ENCODE measurements around the gene CAMK4.

The CAMK4 gene

DNA sequence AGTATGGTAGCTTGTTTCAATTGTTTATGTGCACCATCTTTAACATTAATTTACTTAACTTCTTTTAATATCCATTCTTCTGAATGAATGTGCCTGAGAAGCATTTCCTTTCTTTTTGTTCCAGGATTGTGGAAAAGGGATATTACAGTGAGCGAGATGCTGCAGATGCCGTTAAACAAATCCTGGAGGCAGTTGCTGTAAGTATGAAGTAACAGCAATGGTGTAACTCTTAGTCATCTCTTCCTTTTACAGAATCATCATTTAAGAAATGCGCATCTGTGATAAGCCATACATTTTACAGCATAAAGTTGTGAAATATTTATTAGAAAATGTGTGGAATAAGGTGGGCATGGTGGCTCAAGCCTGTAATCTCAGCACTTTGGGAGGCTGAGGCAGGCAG is 170.4 kb downstream of the CAMK4 start:
- Histone ChIP-seq H3K4me3 (replicated peaks; ENCODE audit: insufficient read depth, low read length) (no peak overlapping the region), H3K27ac (replicated peaks) (no peak overlapping the region), H3K27me3 (ENCODE audit: insufficient read depth, poor library complexity, severe bottlenecking) (no peaks in the 10 kb centered on the region)
- no peak for TF ChIP-seq POLR2AphosphoS5 (IDR thresholded peaks at IDR 0.05; ENCODE audit: low read depth)
- TF ChIP-seq, protein P1, sequence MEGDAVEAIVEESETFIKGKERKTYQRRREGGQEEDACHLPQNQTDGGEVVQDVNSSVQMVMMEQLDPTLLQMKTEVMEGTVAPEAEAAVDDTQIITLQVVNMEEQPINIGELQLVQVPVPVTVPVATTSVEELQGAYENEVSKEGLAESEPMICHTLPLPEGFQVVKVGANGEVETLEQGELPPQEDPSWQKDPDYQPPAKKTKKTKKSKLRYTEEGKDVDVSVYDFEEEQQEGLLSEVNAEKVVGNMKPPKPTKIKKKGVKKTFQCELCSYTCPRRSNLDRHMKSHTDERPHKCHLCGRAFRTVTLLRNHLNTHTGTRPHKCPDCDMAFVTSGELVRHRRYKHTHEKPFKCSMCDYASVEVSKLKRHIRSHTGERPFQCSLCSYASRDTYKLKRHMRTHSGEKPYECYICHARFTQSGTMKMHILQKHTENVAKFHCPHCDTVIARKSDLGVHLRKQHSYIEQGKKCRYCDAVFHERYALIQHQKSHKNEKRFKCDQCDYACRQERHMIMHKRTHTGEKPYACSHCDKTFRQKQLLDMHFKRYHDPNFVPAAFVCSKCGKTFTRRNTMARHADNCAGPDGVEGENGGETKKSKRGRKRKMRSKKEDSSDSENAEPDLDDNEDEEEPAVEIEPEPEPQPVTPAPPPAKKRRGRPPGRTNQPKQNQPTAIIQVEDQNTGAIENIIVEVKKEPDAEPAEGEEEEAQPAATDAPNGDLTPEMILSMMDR (IDR thresholded peaks at IDR 0.05; ENCODE audit: insufficient read depth, low read length), result no peak
- TF ChIP-seq, protein P2, sequence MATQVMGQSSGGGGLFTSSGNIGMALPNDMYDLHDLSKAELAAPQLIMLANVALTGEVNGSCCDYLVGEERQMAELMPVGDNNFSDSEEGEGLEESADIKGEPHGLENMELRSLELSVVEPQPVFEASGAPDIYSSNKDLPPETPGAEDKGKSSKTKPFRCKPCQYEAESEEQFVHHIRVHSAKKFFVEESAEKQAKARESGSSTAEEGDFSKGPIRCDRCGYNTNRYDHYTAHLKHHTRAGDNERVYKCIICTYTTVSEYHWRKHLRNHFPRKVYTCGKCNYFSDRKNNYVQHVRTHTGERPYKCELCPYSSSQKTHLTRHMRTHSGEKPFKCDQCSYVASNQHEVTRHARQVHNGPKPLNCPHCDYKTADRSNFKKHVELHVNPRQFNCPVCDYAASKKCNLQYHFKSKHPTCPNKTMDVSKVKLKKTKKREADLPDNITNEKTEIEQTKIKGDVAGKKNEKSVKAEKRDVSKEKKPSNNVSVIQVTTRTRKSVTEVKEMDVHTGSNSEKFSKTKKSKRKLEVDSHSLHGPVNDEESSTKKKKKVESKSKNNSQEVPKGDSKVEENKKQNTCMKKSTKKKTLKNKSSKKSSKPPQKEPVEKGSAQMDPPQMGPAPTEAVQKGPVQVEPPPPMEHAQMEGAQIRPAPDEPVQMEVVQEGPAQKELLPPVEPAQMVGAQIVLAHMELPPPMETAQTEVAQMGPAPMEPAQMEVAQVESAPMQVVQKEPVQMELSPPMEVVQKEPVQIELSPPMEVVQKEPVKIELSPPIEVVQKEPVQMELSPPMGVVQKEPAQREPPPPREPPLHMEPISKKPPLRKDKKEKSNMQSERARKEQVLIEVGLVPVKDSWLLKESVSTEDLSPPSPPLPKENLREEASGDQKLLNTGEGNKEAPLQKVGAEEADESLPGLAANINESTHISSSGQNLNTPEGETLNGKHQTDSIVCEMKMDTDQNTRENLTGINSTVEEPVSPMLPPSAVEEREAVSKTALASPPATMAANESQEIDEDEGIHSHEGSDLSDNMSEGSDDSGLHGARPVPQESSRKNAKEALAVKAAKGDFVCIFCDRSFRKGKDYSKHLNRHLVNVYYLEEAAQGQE (IDR thresholded peaks at IDR 0.05; ENCODE audit: insufficient replicate concordance, low read depth), result no peak
- DNase-seq (ENCODE audit: low read depth in 1 of 2, low spot score in 1 of 2), result peak in 1 of 2 experiments; percentile 20

DNA sequence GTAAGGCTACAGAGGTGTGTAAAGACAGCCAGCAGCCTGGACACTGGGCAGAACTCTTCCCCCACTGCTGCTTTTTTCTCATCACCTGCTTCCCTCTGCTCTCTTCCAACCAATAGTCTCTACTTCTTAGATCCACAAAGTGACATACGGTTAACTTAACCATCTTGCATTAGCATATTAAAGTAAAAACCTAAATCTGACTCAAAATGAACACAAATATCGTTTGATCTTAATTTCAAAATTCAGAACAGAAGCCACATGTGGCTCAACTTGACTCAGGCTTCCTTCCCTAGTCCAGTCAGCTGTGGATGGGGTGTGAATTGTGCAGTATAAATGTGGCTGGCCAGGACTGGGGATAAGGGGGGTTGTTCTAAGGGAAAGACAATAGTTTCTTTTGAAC is 173.8 kb downstream of the CAMK4 start:
- no peak for DNase-seq (ENCODE audit: low read depth in 1 of 2, low spot score in 1 of 2)
- Histone ChIP-seq H3K27ac (replicated peaks) (no peak overlapping the region), H3K4me3 (replicated peaks; ENCODE audit: insufficient read depth, low read length) (no peak overlapping the region), H3K27me3 (ENCODE audit: insufficient read depth, poor library complexity, severe bottlenecking) (no peaks in the 10 kb centered on the region)
- TF ChIP-seq, protein P1 (IDR thresholded peaks at IDR 0.05; ENCODE audit: insufficient read depth, low read length), result no peak
- TF ChIP-seq GABPA (IDR thresholded peaks at IDR 0.05; ENCODE audit: low read depth) (no peak), POLR2AphosphoS5 (IDR thresholded peaks at IDR 0.05; ENCODE audit: low read depth) (no peak)

DNA sequence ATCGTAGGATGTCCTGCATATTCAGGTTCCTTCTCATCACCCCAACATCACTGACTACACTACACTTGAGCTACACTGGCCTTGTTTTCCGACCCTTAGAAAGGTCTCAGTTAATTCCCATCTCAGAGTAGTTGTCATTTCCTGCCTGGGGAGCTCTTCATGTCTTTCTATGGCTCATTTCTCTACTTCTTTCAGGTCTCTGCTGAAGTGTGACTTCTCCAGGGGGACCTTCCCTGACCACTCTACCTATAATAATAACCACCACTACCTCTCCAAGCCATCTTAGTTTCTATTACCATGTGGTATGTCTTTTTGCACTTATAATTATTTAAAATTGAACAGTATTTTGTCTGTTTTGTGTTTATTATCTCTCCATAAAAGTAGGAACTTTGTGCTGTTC is 174.9 kb downstream of the CAMK4 start:
- no peak overlapping the region for H3K4me3 ChIP-seq (replicated peaks; ENCODE audit: insufficient read depth, low read length)
- TF ChIP-seq, protein P2 (IDR thresholded peaks at IDR 0.05; ENCODE audit: insufficient replicate concordance, low read depth), result no peak
- TF ChIP-seq GABPA (IDR thresholded peaks at IDR 0.05; ENCODE audit: low read depth) (no peak), SPI1 (IDR thresholded peaks at IDR 0.05; ENCODE audit: borderline replicate concordance, low read depth) (no peak), POLR2AphosphoS5 (IDR thresholded peaks at IDR 0.05; ENCODE audit: low read depth) (no peak)
- no peak overlapping the region for H3K27ac ChIP-seq (replicated peaks)
- DNase-seq (ENCODE audit: low read depth in 1 of 2, low spot score in 1 of 2), result no peak
- no peaks in the 10 kb centered on the region for H3K27me3 ChIP-seq (ENCODE audit: insufficient read depth, poor library complexity, severe bottlenecking)

DNA sequence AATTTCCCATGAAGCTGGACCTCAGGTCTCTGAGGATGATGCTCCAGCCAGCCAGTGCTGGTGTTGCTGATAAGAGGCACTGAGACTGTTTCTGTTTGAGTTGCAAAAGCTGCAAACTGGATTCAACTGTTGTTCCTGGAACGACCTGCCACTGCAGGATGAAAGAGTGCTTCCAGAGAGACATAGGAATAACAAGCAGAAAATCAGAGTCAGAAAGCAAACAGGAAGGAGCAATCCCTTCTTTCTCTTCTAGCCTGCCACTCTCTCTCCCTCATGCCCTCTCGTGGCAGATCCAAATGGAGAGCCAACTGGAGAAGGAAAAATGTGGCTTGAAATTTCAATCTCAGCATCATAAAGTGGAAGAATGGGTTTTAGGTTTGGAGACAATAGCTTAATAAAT is 177.7 kb downstream of the CAMK4 start:
- Histone ChIP-seq H3K4me3 (replicated peaks; ENCODE audit: insufficient read depth, low read length) (no peak overlapping the region), H3K27me3 (ENCODE audit: insufficient read depth, poor library complexity, severe bottlenecking) (no peaks in the 10 kb centered on the region), H3K27ac (replicated peaks) (no peak overlapping the region)
- TF ChIP-seq POLR2AphosphoS5 (IDR thresholded peaks at IDR 0.05; ENCODE audit: low read depth) (no peak), GABPA (IDR thresholded peaks at IDR 0.05; ENCODE audit: low read depth) (no peak), SPI1 (IDR thresholded peaks at IDR 0.05; ENCODE audit: borderline replicate concordance, low read depth) (no peak)
- TF ChIP-seq, protein P2 (IDR thresholded peaks at IDR 0.05; ENCODE audit: insufficient replicate concordance, low read depth), result no peak
- TF ChIP-seq, protein P1 (IDR thresholded peaks at IDR 0.05; ENCODE audit: insufficient read depth, low read length), result no peak
- no peak for DNase-seq (ENCODE audit: low read depth in 1 of 2, low spot score in 1 of 2)

All from HL-60 (cell line).